ENCODE data around the gene TBC1D32. TPM values are rescaled to one million over a fixed set of nuclear protein-coding genes. Genes with fewer than 3 reads are reported as not detected.
"Not testable (repeated sequence)": the region's sequence is repeated elsewhere in the genome, so short reads cannot be mapped to it uniquely, and the experiment has no call there.

The TBC1D32 gene
- total RNA-seq, 1 donor from 2014 or later, result 7.4 TPM

- DNase-seq (ENCODE audit: extremely low read depth, low read depth, low spot score), result no peak
Measured at GRCh38 chr6:121236984-121237383, 97.3 kb downstream of the TBC1D32 start.

GRCh38 chr6:121235386-121235785 lies 98.9 kb downstream of the TBC1D32 start:
- no peak for DNase-seq (ENCODE audit: extremely low read depth, low read depth, low spot score)

- DNase-seq (ENCODE audit: extremely low read depth, low read depth, low spot score), result no peak
Measured at GRCh38 chr6:121223930-121224329, 110.3 kb downstream of the TBC1D32 start.

GRCh38 chr6:121223212-121223611 lies 111.1 kb downstream of the TBC1D32 start:
- no peak for DNase-seq (ENCODE audit: extremely low read depth, low read depth, low spot score)

GRCh38 chr6:121222656-121223055 lies 111.6 kb downstream of the TBC1D32 start:
- peak; percentile 3 for DNase-seq (ENCODE audit: extremely low read depth, low read depth, low spot score)

GRCh38 chr6:121216928-121217327 lies 117.4 kb downstream of the TBC1D32 start:
- no peak for DNase-seq (ENCODE audit: extremely low read depth, low read depth, low spot score)

- DNase-seq (ENCODE audit: extremely low read depth, low read depth, low spot score), result not testable (repeated sequence)
Measured at GRCh38 chr6:121213341-121213740, 120.9 kb downstream of the TBC1D32 start.

GRCh38 chr6:121210943-121211342 lies 123.3 kb downstream of the TBC1D32 start:
- no peak for DNase-seq (ENCODE audit: extremely low read depth, low read depth, low spot score)

- DNase-seq (ENCODE audit: extremely low read depth, low read depth, low spot score), result no peak
Measured at GRCh38 chr6:121205569-121205968, 128.7 kb downstream of the TBC1D32 start.

GRCh38 chr6:121201105-121201504 lies 133.2 kb downstream of the TBC1D32 start:
- no peak for DNase-seq (ENCODE audit: extremely low read depth, low read depth, low spot score)

GRCh38 chr6:121196042-121196441 lies 138.2 kb downstream of the TBC1D32 start:
- DNase-seq (ENCODE audit: extremely low read depth, low read depth, low spot score), result not testable (repeated sequence)

GRCh38 chr6:121190122-121190521 lies 144.2 kb downstream of the TBC1D32 start:
- no peak for DNase-seq (ENCODE audit: extremely low read depth, low read depth, low spot score)

GRCh38 chr6:121188356-121188755 lies 145.9 kb downstream of the TBC1D32 start:
- DNase-seq (ENCODE audit: extremely low read depth, low read depth, low spot score), result no peak

GRCh38 chr6:121187833-121188200 lies 146.5 kb downstream of the TBC1D32 start:
- no peak for DNase-seq (ENCODE audit: extremely low read depth, low read depth, low spot score)

- DNase-seq (ENCODE audit: extremely low read depth, low read depth, low spot score), result no peak
Measured at GRCh38 chr6:121187200-121187832, 147.0 kb downstream of the TBC1D32 start.

GRCh38 chr6:121183742-121184141 lies 150.5 kb downstream of the TBC1D32 start:
- DNase-seq (ENCODE audit: extremely low read depth, low read depth, low spot score), result no peak

GRCh38 chr6:121175827-121176226 lies 158.5 kb downstream of the TBC1D32 start:
- no peak for DNase-seq (ENCODE audit: extremely low read depth, low read depth, low spot score)

- DNase-seq (ENCODE audit: extremely low read depth, low read depth, low spot score), result not testable (repeated sequence)
Measured at GRCh38 chr6:121172451-121172850, 161.8 kb downstream of the TBC1D32 start.

GRCh38 chr6:121171879-121172278 lies 162.4 kb downstream of the TBC1D32 start:
- DNase-seq (ENCODE audit: extremely low read depth, low read depth, low spot score), result no peak

- no peak for DNase-seq (ENCODE audit: extremely low read depth, low read depth, low spot score)
Measured at GRCh38 chr6:121161886-121162285, 172.4 kb downstream of the TBC1D32 start.

- DNase-seq (ENCODE audit: extremely low read depth, low read depth, low spot score), result no peak
Measured at GRCh38 chr6:121160276-121160675, 174.0 kb downstream of the TBC1D32 start.

GRCh38 chr6:121158891-121159290 lies 175.4 kb downstream of the TBC1D32 start:
- DNase-seq (ENCODE audit: extremely low read depth, low read depth, low spot score), result no peak

GRCh38 chr6:121158438-121158837 lies 175.8 kb downstream of the TBC1D32 start:
- DNase-seq (ENCODE audit: extremely low read depth, low read depth, low spot score), result no peak
